Natural killer cell (primary cell): ENCODE measurements around the gene DIP2C. TPM values are rescaled to one million over a fixed set of nuclear protein-coding genes. Genes with fewer than 3 reads are reported as not detected.

Source experiments
- ATAC-seq, 3 donors: fragments of 150-1000 bp in 2 of 3; fragments of 200-7000 bp in 1 of 3; cut with Tn5 transposase; 1 replicate in 1 of 3; 2 replicates in 2 of 3; pipeline ENCODE4 v1.10.0; 2021; ENCODE audit warnings: mild to moderate bottlenecking in 2 of 3, moderate library complexity in 2 of 3
- DNase-seq, 2 donors: peaks; one replicate each; pipeline versions ENCODE4 v3.0.0 to v3.0.0-alpha.2; 2013 to 2021; ENCODE audit warnings: mixed read lengths in 1 of 2
- H3K27ac ChIP-seq: one replicate; pipeline ENCODE4 v1.5.1; 2013; ENCODE audit warnings: mild to moderate bottlenecking, low read length
- H3K27me3 ChIP-seq: one replicate; pipeline ENCODE4 v1.6.1; 2013; ENCODE audit warnings: low read length; ENCODE audit not compliant: control insufficient read depth, insufficient read depth
- H3K36me3 ChIP-seq: one replicate; pipeline ENCODE4 v1.6.1; 2013; ENCODE audit warnings: low read length; ENCODE audit not compliant: control insufficient read depth, insufficient read depth
- H3K4me1 ChIP-seq: one replicate; pipeline ENCODE4 v1.6.1; 2013; ENCODE audit warnings: low read length; ENCODE audit not compliant: control insufficient read depth, insufficient read depth
- H3K4me3 ChIP-seq: one replicate; pipeline ENCODE4 v1.5.1; 2013; ENCODE audit warnings: low read length
- H3K9me3 ChIP-seq: one replicate; pipeline ENCODE4 v1.6.1; 2013; ENCODE audit warnings: low read length; ENCODE audit not compliant: control insufficient read depth, insufficient read depth
- H3K27ac Mint-ChIP-seq, 2 donors: one replicate each; pipeline ENCODE4 v1.8.0; 2022; ENCODE audit warnings: mild to moderate bottlenecking in 2 of 2, mixed read lengths in 2 of 2, moderate library complexity in 1 of 2
- H3K27me3 Mint-ChIP-seq, 2 donors: one replicate each; pipeline ENCODE4 v1.8.0; 2022; ENCODE audit warnings: low read depth in 2 of 2, mixed read lengths in 2 of 2
- H3K36me3 Mint-ChIP-seq: one replicate; pipeline ENCODE4 v1.8.0; 2022; ENCODE audit warnings: mixed read lengths
- H3K4me1 Mint-ChIP-seq, 2 donors: one replicate each; pipeline ENCODE4 v1.8.0; 2022; ENCODE audit warnings: mixed read lengths in 2 of 2
- H3K4me3 Mint-ChIP-seq: one replicate; pipeline ENCODE4 v1.8.0; 2022; ENCODE audit warnings: mild to moderate bottlenecking, moderate library complexity, mixed read lengths
- H3K9me3 Mint-ChIP-seq, 2 donors: one replicate each; pipeline ENCODE4 v1.8.0; 2022; ENCODE audit warnings: mixed read lengths in 2 of 2
- CTCF ChIP-seq: fragments of 200-600 bp; IDR thresholded peaks from one replicate; pipeline ENCODE4 v1.8.0; 2022; ENCODE audit warnings: antibody characterized with exemption
- WGBS: methylation state at CpG from one replicate; pipeline ENCODE4 v1.1.7; 2013; ENCODE audit warnings: missing lambda C conversion rate; ENCODE audit not compliant: insufficient coverage; 5-methylcytosine and 5-hydroxymethylcytosine counted together
- intact Hi-C: fragments of 100-400 bp; cut with micrococcal nuclease; formaldehyde crosslinking; loops from one replicate; pipeline ENCODE4 v1.14.2; 2022
- total RNA-seq, 4 donors: library from RNA; stranded (reverse); fragments of 120-200 nt in 1 of 4; gene quantifications; one replicate each; pipeline versions ENCODE4 v1.2.3 to v1.2.4, GENCODE V29; 2013 to 2022

DIP2C gene
- total RNA-seq, 3 donors from 2014 or later (not counting 1 experiment from before 2014, with no cell fraction given) = 1.5 to 5.8 (median 3.8) TPM

DNA sequence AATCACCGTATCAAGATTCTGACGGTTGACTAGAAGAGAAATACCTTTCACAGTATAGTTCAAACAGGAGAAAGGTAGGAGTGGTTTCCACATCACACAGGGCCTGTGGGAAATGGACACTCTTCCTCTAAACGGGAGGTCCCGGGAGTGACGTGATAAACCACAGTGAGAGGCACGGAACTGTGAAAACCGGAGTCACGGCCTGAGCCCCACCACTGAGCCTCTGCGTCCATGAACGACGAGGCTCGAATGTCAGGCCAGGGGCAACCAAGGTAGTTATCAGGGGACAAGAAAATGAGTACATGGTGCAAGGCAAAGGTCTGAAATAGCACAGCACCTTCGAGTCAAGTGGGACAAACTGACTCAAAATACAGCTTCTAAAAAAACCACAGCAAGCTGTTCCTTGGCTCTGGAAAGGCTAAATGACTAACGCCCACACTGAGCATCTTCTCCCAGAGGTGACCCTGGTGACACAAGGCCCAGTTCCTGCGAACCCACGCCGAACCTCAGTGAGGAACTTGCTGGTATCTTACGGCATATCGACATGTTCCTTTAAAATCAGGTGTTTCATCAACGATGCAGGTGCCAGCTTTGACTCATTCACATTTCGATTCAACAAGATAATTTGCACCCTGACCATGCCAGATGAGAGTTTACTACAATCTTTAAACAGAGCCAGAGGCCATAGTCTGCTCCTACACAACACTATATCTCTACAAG, 99.3 kb downstream of the DIP2C start:
- H3K27me3 ChIP-seq = no peaks in the 10 kb centered on the region
- H3K27ac ChIP-seq = no peak overlapping the region
- Mint-ChIP-seq H3K9me3 (no peaks in the 10 kb centered on the region), H3K27ac (no peak overlapping the region), H3K4me1 (no peaks in the 10 kb centered on the region), H3K4me3 (no peak overlapping the region), H3K27me3 (peaks cover 9 to 32% of the 10 kb centered on the region in 2 donors), H3K36me3 (no peaks in the 10 kb centered on the region)
- H3K9me3 ChIP-seq = no peaks in the 10 kb centered on the region
- ATAC-seq (no peak), DNase-seq (no peak)
- H3K36me3 ChIP-seq = no peaks in the 10 kb centered on the region
- WGBS = 86% methylated on average over 20 of the region's 21 CpGs
- H3K4me1 ChIP-seq = no peaks in the 10 kb centered on the region
- no peak for TF ChIP-seq CTCF
- no peak overlapping the region for H3K4me3 ChIP-seq
- intact Hi-C loops = no loop called here

GRCh38 chr10:588246-589165, 101.0 kb downstream of the DIP2C start:
- H3K4me3 ChIP-seq = no peak overlapping the region

DNA sequence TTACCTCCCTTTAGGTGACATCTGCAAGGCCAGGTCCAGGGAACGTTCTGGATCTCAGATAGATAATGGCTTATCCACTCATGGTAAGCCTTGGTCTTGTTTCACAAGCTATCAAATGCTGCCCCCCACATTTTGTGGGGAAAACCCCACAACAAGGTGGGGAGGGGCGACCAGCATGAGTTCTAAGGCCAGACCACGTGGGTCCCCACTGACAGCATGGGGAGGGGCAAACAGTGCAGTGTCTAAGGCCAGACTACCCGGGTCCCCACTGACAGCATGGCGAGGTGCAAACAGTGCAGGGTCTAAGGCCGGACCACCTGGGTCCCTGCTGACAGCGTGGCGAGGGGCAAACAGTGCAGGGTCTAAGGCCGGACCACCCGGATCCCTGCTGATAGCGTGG, 102.8 kb downstream of the DIP2C start:
- TF ChIP-seq CTCF = no peak
- Histone ChIP-seq H3K4me1 (no peaks in the 10 kb centered on the region), H3K9me3 (no peaks in the 10 kb centered on the region), H3K27ac (no peak overlapping the region), H3K4me3 (no peak overlapping the region), H3K27me3 (no peaks in the 10 kb centered on the region), H3K36me3 (no peaks in the 10 kb centered on the region)
- Mint-ChIP-seq H3K9me3 (peaks cover 0 to 2% of the 10 kb centered on the region in 2 donors), H3K4me1 (no peaks in the 10 kb centered on the region), H3K36me3 (no peaks in the 10 kb centered on the region), H3K27me3 (peaks cover 10 to 28% of the 10 kb centered on the region in 2 donors), H3K4me3 (no peak overlapping the region), H3K27ac (peak overlapping the region in 1 of 2 donors; percentile 17)
- DNase-seq (no peak), ATAC-seq (no peak)
- 86% methylated on average over 11 of the region's 11 CpGs for WGBS
- intact Hi-C loops = no loop called here

More at GRCh38 chr10:588246-589165, 101.0 kb downstream of the DIP2C start:
- Histone ChIP-seq H3K27ac (no peak overlapping the region), H3K4me1 (no peaks in the 10 kb centered on the region), H3K9me3 (no peaks in the 10 kb centered on the region), H3K36me3 (no peaks in the 10 kb centered on the region), H3K27me3 (no peaks in the 10 kb centered on the region)
- no peak overlapping the region for H3K4me3 Mint-ChIP-seq
- ATAC-seq (no peak), DNase-seq (no peak)
- intact Hi-C loops = no loop called here
- H3K36me3 Mint-ChIP-seq = no peaks in the 10 kb centered on the region
- H3K4me1 Mint-ChIP-seq = no peaks in the 10 kb centered on the region
- H3K27ac Mint-ChIP-seq = no peak overlapping the region
- WGBS = 86% methylated on average over 27 of the region's 27 CpGs
- H3K9me3 Mint-ChIP-seq = peaks cover 0 to 2% of the 10 kb centered on the region in 2 donors
- H3K27me3 Mint-ChIP-seq = peaks cover 11 to 32% of the 10 kb centered on the region in 2 donors
- no peak for TF ChIP-seq CTCF
